ENCODE measurements around the gene POU3F1. TPM values are rescaled to one million over a fixed set of nuclear protein-coding genes. Genes with fewer than 3 reads are reported as not detected.

The POU3F1 gene
- total RNA-seq, 1 donor from 2014 or later = 16.5 TPM

GRCh38 chr1:38093569-38094520 lies 47.3 kb upstream of the POU3F1 start:
- no peaks in the 10 kb centered on the region for H3K36me3 ChIP-seq
- Mint-ChIP-seq H3K27ac (no peak overlapping the region), H3K4me1 (peaks cover 51% of the 10 kb centered on the region), H3K4me3 (no peak overlapping the region), H3K27me3 (ENCODE audit: insufficient read depth, low read depth) (peaks cover 10% of the 10 kb centered on the region), H3K9me3 (no peaks in the 10 kb centered on the region), H3K36me3 (no peaks in the 10 kb centered on the region)
- no peak for DNase-seq (ENCODE audit: low spot score)
- peaks cover 8% of the 10 kb centered on the region for H4K20me1 ChIP-seq (ENCODE audit: low read depth)
- no peak overlapping the region for H3K4me2 ChIP-seq
- H3K79me2 ChIP-seq (ENCODE audit: low read depth) = no peaks in the 10 kb centered on the region
- H3K9me3 ChIP-seq (ENCODE audit: low read depth) = no peaks in the 10 kb centered on the region
- H3K27ac ChIP-seq = no peak overlapping the region
- peaks cover 25% of the 10 kb centered on the region for H3K4me1 ChIP-seq
- H3K4me3 ChIP-seq = no peak overlapping the region
- peaks cover 10% of the 10 kb centered on the region for H3F3A ChIP-seq (ENCODE audit: low read depth)
- no peak overlapping the region for H3K9ac ChIP-seq
- TF ChIP-seq EZH2 (IDR thresholded peaks at IDR 0.05) = no peak
- TF ChIP-seq EZH2phosphoT487 (IDR thresholded peaks at IDR 0.05) = no peak
- no peak for TF ChIP-seq CTCF (IDR thresholded peaks at IDR 0.05)
- no peak overlapping the region for H2AFZ ChIP-seq (replicated peaks)
- H3K27me3 ChIP-seq = no peaks in the 10 kb centered on the region

- no peaks in the 10 kb centered on the region for H3K36me3 ChIP-seq
- H3K9me3 ChIP-seq (ENCODE audit: low read depth) = no peaks in the 10 kb centered on the region
- no peak overlapping the region for H3K27ac ChIP-seq
- Mint-ChIP-seq H3K9me3 (no peaks in the 10 kb centered on the region), H3K4me1 (peaks cover 59% of the 10 kb centered on the region), H3K27ac (no peak overlapping the region), H3K4me3 (no peak overlapping the region), H3K27me3 (ENCODE audit: insufficient read depth, low read depth) (peaks cover 7% of the 10 kb centered on the region), H3K36me3 (no peaks in the 10 kb centered on the region)
- no peak overlapping the region for H3K4me3 ChIP-seq
- no peak for DNase-seq (ENCODE audit: low spot score)
- no peak overlapping the region for H3K9ac ChIP-seq
- H3K27me3 ChIP-seq = no peaks in the 10 kb centered on the region
- peaks cover 22% of the 10 kb centered on the region for H4K20me1 ChIP-seq (ENCODE audit: low read depth)
- H3K4me1 ChIP-seq = peaks cover 33% of the 10 kb centered on the region
- no peak for TF ChIP-seq EZH2 (IDR thresholded peaks at IDR 0.05)
- no peak for TF ChIP-seq CTCF (IDR thresholded peaks at IDR 0.05)
- no peak for TF ChIP-seq EZH2phosphoT487 (IDR thresholded peaks at IDR 0.05)
- no peak overlapping the region for H2AFZ ChIP-seq (replicated peaks)
- peaks cover 23% of the 10 kb centered on the region for H3F3A ChIP-seq (ENCODE audit: low read depth)
- no peak overlapping the region for H3K4me2 ChIP-seq
- no peaks in the 10 kb centered on the region for H3K79me2 ChIP-seq (ENCODE audit: low read depth)
These were observed 45.7 kb upstream of the POU3F1 start for GRCh38 chr1:38092256-38092655.

- Histone ChIP-seq H3K4me2 (no peak overlapping the region), H2AFZ (replicated peaks) (no peak overlapping the region), H3F3A (ENCODE audit: low read depth) (peaks cover 27% of the 10 kb centered on the region), H3K9ac (no peak overlapping the region), H3K4me3 (no peak overlapping the region), H3K79me2 (ENCODE audit: low read depth) (peaks cover 8% of the 10 kb centered on the region), H3K27me3 (no peaks in the 10 kb centered on the region), H3K4me1 (peaks cover 35% of the 10 kb centered on the region), H3K27ac (no peak overlapping the region), H4K20me1 (ENCODE audit: low read depth) (peaks cover 37% of the 10 kb centered on the region), H3K9me3 (ENCODE audit: low read depth) (no peaks in the 10 kb centered on the region), H3K36me3 (no peaks in the 10 kb centered on the region)
- Mint-ChIP-seq H3K27ac (no peak overlapping the region), H3K4me1 (peaks cover 67% of the 10 kb centered on the region), H3K36me3 (no peaks in the 10 kb centered on the region), H3K9me3 (no peaks in the 10 kb centered on the region), H3K4me3 (no peak overlapping the region), H3K27me3 (ENCODE audit: insufficient read depth, low read depth) (peaks cover 7% of the 10 kb centered on the region)
- no peak for TF ChIP-seq EZH2 (IDR thresholded peaks at IDR 0.05)
- TF ChIP-seq CTCF (IDR thresholded peaks at IDR 0.05) = no peak
- TF ChIP-seq EZH2phosphoT487 (IDR thresholded peaks at IDR 0.05) = no peak
- no peak for DNase-seq (ENCODE audit: low spot score)
These were observed 44.2 kb upstream of the POU3F1 start for GRCh38 chr1:38090796-38091195.

Measured in neural progenitor cell (in vitro differentiated cells).